B cell (primary cell): Measurements from ENCODE around the gene SLC37A1.

Source experiments
- EZH2 ChIP-seq: IDR thresholded peaks from 2 replicates; pipeline ENCODE4 v1.6.1; 2012; ENCODE audit warnings: borderline replicate concordance, low read depth, mild to moderate bottlenecking, moderate library complexity, low read length; ENCODE audit not compliant: insufficient read depth, poor library complexity, severe bottlenecking
- TF ChIP-seq, protein P1 (sequence below): fragments of 200-600 bp; IDR thresholded peaks from one replicate; pipeline ENCODE4 v1.8.0; 2022; ENCODE audit warnings: antibody characterized with exemption, mild to moderate bottlenecking

DNA sequence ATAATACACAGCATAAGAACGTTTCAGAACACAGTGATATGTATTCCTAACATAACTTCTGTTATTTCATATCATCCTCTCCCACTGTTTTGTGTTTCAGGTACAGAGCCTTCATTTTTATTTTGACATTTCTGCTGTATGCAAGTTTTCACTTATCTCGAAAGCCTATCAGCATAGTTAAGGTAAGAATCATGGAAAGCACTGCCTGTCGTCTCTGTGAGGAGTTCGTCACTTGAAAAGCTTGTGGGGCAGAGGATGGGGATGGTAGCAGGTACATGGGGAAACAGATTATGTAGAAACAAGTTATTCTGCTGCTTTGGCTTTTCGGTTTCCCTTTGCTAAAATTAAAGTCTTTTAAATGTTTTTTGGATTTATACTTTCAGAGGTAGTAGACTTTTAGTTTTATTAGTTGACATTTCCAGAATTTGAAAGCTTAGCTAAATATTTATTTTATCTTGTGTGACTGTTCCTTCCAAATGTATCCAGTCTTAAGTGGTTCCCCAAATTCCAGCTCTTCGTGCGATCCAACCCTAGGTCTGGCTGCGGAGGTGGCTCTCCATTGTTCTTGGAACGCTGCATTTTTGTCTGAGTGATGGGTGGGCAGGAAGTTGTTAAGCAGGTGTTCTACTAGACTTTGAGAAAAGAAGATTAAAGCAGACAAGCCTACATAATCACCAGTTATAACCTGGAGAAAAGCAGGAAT, 12.2 kb downstream of the SLC37A1 start:
- TF ChIP-seq, protein P1, sequence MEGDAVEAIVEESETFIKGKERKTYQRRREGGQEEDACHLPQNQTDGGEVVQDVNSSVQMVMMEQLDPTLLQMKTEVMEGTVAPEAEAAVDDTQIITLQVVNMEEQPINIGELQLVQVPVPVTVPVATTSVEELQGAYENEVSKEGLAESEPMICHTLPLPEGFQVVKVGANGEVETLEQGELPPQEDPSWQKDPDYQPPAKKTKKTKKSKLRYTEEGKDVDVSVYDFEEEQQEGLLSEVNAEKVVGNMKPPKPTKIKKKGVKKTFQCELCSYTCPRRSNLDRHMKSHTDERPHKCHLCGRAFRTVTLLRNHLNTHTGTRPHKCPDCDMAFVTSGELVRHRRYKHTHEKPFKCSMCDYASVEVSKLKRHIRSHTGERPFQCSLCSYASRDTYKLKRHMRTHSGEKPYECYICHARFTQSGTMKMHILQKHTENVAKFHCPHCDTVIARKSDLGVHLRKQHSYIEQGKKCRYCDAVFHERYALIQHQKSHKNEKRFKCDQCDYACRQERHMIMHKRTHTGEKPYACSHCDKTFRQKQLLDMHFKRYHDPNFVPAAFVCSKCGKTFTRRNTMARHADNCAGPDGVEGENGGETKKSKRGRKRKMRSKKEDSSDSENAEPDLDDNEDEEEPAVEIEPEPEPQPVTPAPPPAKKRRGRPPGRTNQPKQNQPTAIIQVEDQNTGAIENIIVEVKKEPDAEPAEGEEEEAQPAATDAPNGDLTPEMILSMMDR = no peak
- no peak for TF ChIP-seq EZH2
